GM12878 (cell line): ENCODE data around the gene TMEM120B.

Source experiments
- CHD2 ChIP-seq: IDR thresholded peaks from 2 replicates; pipeline ENCODE4 v1.6.1; 2011; ENCODE audit warnings: low read depth, low read length, improper control_type of control experiment, borderline replicate concordance
- POLR2A ChIP-seq: IDR thresholded peaks from 2 replicates; pipeline ENCODE4 v1.6.1; 2011; ENCODE audit warnings: low read depth, mild to moderate bottlenecking, low read length
- TARDBP ChIP-seq: IDR thresholded peaks from 2 replicates; pipeline ENCODE4 v1.6.1; 2016; ENCODE audit warnings: borderline replicate concordance

GRCh38 chr12:121712190-121712460, 427 bp upstream of the TMEM120B start:
- TF ChIP-seq TARDBP, result no peak
- TF ChIP-seq POLR2A, result no peak
- TF ChIP-seq CHD2, result no peak
